HG03108 (cell line): Measurements from ENCODE around the gene MGMT.

Experiments
- ATAC-seq: cut with Tn5 transposase; IDR thresholded peaks from one replicate; pipeline ENCODE4 v1.9.1; 2021; ENCODE audit warnings: moderate library complexity; ENCODE audit not compliant: unreplicated experiment

MGMT gene

GRCh38 chr10:129581827-129582411 is 114.9 kb downstream of the MGMT start:
- ATAC-seq: no peak

- no peak for ATAC-seq
Measured at GRCh38 chr10:129583831-129584230, 116.8 kb downstream of the MGMT start.

- no peak for ATAC-seq
Measured at GRCh38 chr10:129586898-129587443, 119.9 kb downstream of the MGMT start.

- ATAC-seq: no peak
Measured at GRCh38 chr10:129589546-129589945, 122.5 kb downstream of the MGMT start.

- ATAC-seq: no peak
Measured at GRCh38 chr10:129593953-129594352, 126.9 kb downstream of the MGMT start.

- ATAC-seq: no peak
Measured at GRCh38 chr10:129594811-129595210, 127.8 kb downstream of the MGMT start.

GRCh38 chr10:129598413-129598812 is 131.4 kb downstream of the MGMT start:
- ATAC-seq: no peak

- no peak for ATAC-seq
Measured at GRCh38 chr10:129599160-129599559, 132.1 kb downstream of the MGMT start.

- no peak for ATAC-seq
Measured at GRCh38 chr10:129601737-129602136, 134.7 kb downstream of the MGMT start.

- ATAC-seq: no peak
Measured at GRCh38 chr10:129602938-129603535, 136.0 kb downstream of the MGMT start.

- ATAC-seq: peak; percentile 37
Measured at GRCh38 chr10:129604333-129605032, 137.4 kb downstream of the MGMT start.

GRCh38 chr10:129605266-129605985 is 138.4 kb downstream of the MGMT start:
- ATAC-seq: peak; percentile 39

- peak; percentile 35 for ATAC-seq
Measured at GRCh38 chr10:129605986-129606518, 139.0 kb downstream of the MGMT start.

GRCh38 chr10:129607607-129608109 is 140.6 kb downstream of the MGMT start:
- ATAC-seq: no peak

- no peak for ATAC-seq
Measured at GRCh38 chr10:129608653-129609052, 141.6 kb downstream of the MGMT start.

- ATAC-seq: no peak
Measured at GRCh38 chr10:129609551-129609950, 142.5 kb downstream of the MGMT start.

GRCh38 chr10:129612481-129613109 is 145.6 kb downstream of the MGMT start:
- no peak for ATAC-seq

GRCh38 chr10:129613377-129613980 is 146.4 kb downstream of the MGMT start:
- ATAC-seq: no peak

- no peak for ATAC-seq
Measured at GRCh38 chr10:129614341-129614740, 147.3 kb downstream of the MGMT start.

- no peak for ATAC-seq
Measured at GRCh38 chr10:129615381-129615780, 148.3 kb downstream of the MGMT start.
